ENCODE results near the gene DPP6.
"Not testable (repeated sequence)": the region's sequence is repeated elsewhere in the genome, so short reads cannot be mapped to it uniquely, and the experiment has no call there.

The DPP6 gene

GRCh38 chr7:154672659-154673415, 620.6 kb downstream of the DPP6 start:
- Histone ChIP-seq H3K36me3 (ENCODE audit: control insufficient read depth, insufficient read depth, low read length) (no peaks in the 10 kb centered on the region), H3K9ac (ENCODE audit: low read length) (no peak overlapping the region), H3K4me1 (ENCODE audit: control insufficient read depth, insufficient read depth, low read length) (no peaks in the 10 kb centered on the region), H3K9me3 (ENCODE audit: control insufficient read depth, insufficient read depth, low read depth, low read length) (no peaks in the 10 kb centered on the region), H3K4me3 (ENCODE audit: low read depth, low read length) (no peak overlapping the region), H3K27ac (ENCODE audit: low read depth, low read length) (no peak overlapping the region), H3K27me3 (ENCODE audit: control insufficient read depth, insufficient read depth, low read length) (no peaks in the 10 kb centered on the region)

GRCh38 chr7:154674191-154674590, 622.0 kb downstream of the DPP6 start:
- Histone ChIP-seq H3K27ac (ENCODE audit: low read depth, low read length) (no peak overlapping the region), H3K4me3 (ENCODE audit: low read depth, low read length) (no peak overlapping the region), H3K9ac (ENCODE audit: low read length) (no peak overlapping the region), H3K27me3 (ENCODE audit: control insufficient read depth, insufficient read depth, low read length) (no peaks in the 10 kb centered on the region), H3K4me1 (ENCODE audit: control insufficient read depth, insufficient read depth, low read length) (no peaks in the 10 kb centered on the region), H3K36me3 (ENCODE audit: control insufficient read depth, insufficient read depth, low read length) (no peaks in the 10 kb centered on the region), H3K9me3 (ENCODE audit: control insufficient read depth, insufficient read depth, low read depth, low read length) (no peaks in the 10 kb centered on the region)

- no peaks in the 10 kb centered on the region for H3K36me3 ChIP-seq (ENCODE audit: control insufficient read depth, insufficient read depth, low read length)
- H3K9me3 ChIP-seq (ENCODE audit: control insufficient read depth, insufficient read depth, low read depth, low read length): no peaks in the 10 kb centered on the region
- no peak overlapping the region for H3K4me3 ChIP-seq (ENCODE audit: low read depth, low read length)
- H3K27ac ChIP-seq (ENCODE audit: low read depth, low read length): no peak overlapping the region
- no peaks in the 10 kb centered on the region for H3K4me1 ChIP-seq (ENCODE audit: control insufficient read depth, insufficient read depth, low read length)
- H3K9ac ChIP-seq (ENCODE audit: low read length): no peak overlapping the region
- no peaks in the 10 kb centered on the region for H3K27me3 ChIP-seq (ENCODE audit: control insufficient read depth, insufficient read depth, low read length)
Measured at GRCh38 chr7:154675560-154675959, 623.4 kb downstream of the DPP6 start.

GRCh38 chr7:154676033-154676421, 623.8 kb downstream of the DPP6 start:
- not testable (repeated sequence) for H3K4me1 ChIP-seq (ENCODE audit: control insufficient read depth, insufficient read depth, low read length); H3K36me3 ChIP-seq (ENCODE audit: control insufficient read depth, insufficient read depth, low read length); H3K9me3 ChIP-seq (ENCODE audit: control insufficient read depth, insufficient read depth, low read depth, low read length); H3K27ac ChIP-seq (ENCODE audit: low read depth, low read length); H3K9ac ChIP-seq (ENCODE audit: low read length); H3K27me3 ChIP-seq (ENCODE audit: control insufficient read depth, insufficient read depth, low read length); H3K4me3 ChIP-seq (ENCODE audit: low read depth, low read length)

GRCh38 chr7:154676422-154677073, 624.4 kb downstream of the DPP6 start:
- H3K27ac ChIP-seq (ENCODE audit: low read depth, low read length): no peak overlapping the region
- no peak overlapping the region for H3K4me3 ChIP-seq (ENCODE audit: low read depth, low read length)
- H3K27me3 ChIP-seq (ENCODE audit: control insufficient read depth, insufficient read depth, low read length): no peaks in the 10 kb centered on the region
- H3K9me3 ChIP-seq (ENCODE audit: control insufficient read depth, insufficient read depth, low read depth, low read length): no peaks in the 10 kb centered on the region
- H3K36me3 ChIP-seq (ENCODE audit: control insufficient read depth, insufficient read depth, low read length): no peaks in the 10 kb centered on the region
- no peak overlapping the region for H3K9ac ChIP-seq (ENCODE audit: low read length)
- H3K4me1 ChIP-seq (ENCODE audit: control insufficient read depth, insufficient read depth, low read length): no peaks in the 10 kb centered on the region; the same call in 1 of the 2 replicates

- Histone ChIP-seq H3K4me1 (ENCODE audit: control insufficient read depth, insufficient read depth, low read length) (no peaks in the 10 kb centered on the region; the same call in 1 of the 2 replicates), H3K36me3 (ENCODE audit: control insufficient read depth, insufficient read depth, low read length) (no peaks in the 10 kb centered on the region), H3K9me3 (ENCODE audit: control insufficient read depth, insufficient read depth, low read depth, low read length) (no peaks in the 10 kb centered on the region), H3K4me3 (ENCODE audit: low read depth, low read length) (no peak overlapping the region), H3K9ac (ENCODE audit: low read length) (no peak overlapping the region), H3K27ac (ENCODE audit: low read depth, low read length) (no peak overlapping the region), H3K27me3 (ENCODE audit: control insufficient read depth, insufficient read depth, low read length) (no peaks in the 10 kb centered on the region)
Measured at GRCh38 chr7:154677454-154677853, 625.3 kb downstream of the DPP6 start.

- H3K27me3 ChIP-seq (ENCODE audit: control insufficient read depth, insufficient read depth, low read length); H3K4me3 ChIP-seq (ENCODE audit: low read depth, low read length); H3K36me3 ChIP-seq (ENCODE audit: control insufficient read depth, insufficient read depth, low read length); H3K9ac ChIP-seq (ENCODE audit: low read length); H3K4me1 ChIP-seq (ENCODE audit: control insufficient read depth, insufficient read depth, low read length); H3K9me3 ChIP-seq (ENCODE audit: control insufficient read depth, insufficient read depth, low read depth, low read length); H3K27ac ChIP-seq (ENCODE audit: low read depth, low read length): not testable (repeated sequence)
Measured at GRCh38 chr7:154678001-154678550, 625.9 kb downstream of the DPP6 start.

GRCh38 chr7:154679379-154680053, 627.3 kb downstream of the DPP6 start:
- Histone ChIP-seq H3K27me3 (ENCODE audit: control insufficient read depth, insufficient read depth, low read length) (no peaks in the 10 kb centered on the region), H3K9ac (ENCODE audit: low read length) (no peak overlapping the region), H3K4me3 (ENCODE audit: low read depth, low read length) (no peak overlapping the region), H3K36me3 (ENCODE audit: control insufficient read depth, insufficient read depth, low read length) (no peaks in the 10 kb centered on the region), H3K4me1 (ENCODE audit: control insufficient read depth, insufficient read depth, low read length) (no peaks in the 10 kb centered on the region; the same call in 1 of the 2 replicates), H3K9me3 (ENCODE audit: control insufficient read depth, insufficient read depth, low read depth, low read length) (no peaks in the 10 kb centered on the region), H3K27ac (ENCODE audit: low read depth, low read length) (no peak overlapping the region)

GRCh38 chr7:154680894-154681659, 628.9 kb downstream of the DPP6 start:
- no peaks in the 10 kb centered on the region for H3K36me3 ChIP-seq (ENCODE audit: control insufficient read depth, insufficient read depth, low read length)
- H3K9ac ChIP-seq (ENCODE audit: low read length): no peak overlapping the region
- no peak overlapping the region for H3K27ac ChIP-seq (ENCODE audit: low read depth, low read length)
- no peaks in the 10 kb centered on the region for H3K27me3 ChIP-seq (ENCODE audit: control insufficient read depth, insufficient read depth, low read length)
- H3K4me3 ChIP-seq (ENCODE audit: low read depth, low read length): no peak overlapping the region
- no peaks in the 10 kb centered on the region; the same call in 1 of the 2 replicates for H3K4me1 ChIP-seq (ENCODE audit: control insufficient read depth, insufficient read depth, low read length)
- H3K9me3 ChIP-seq (ENCODE audit: control insufficient read depth, insufficient read depth, low read depth, low read length): no peaks in the 10 kb centered on the region

- Histone ChIP-seq H3K27ac (ENCODE audit: low read depth, low read length) (no peak overlapping the region), H3K9ac (ENCODE audit: low read length) (no peak overlapping the region), H3K36me3 (ENCODE audit: control insufficient read depth, insufficient read depth, low read length) (no peaks in the 10 kb centered on the region), H3K4me1 (ENCODE audit: control insufficient read depth, insufficient read depth, low read length) (no peaks in the 10 kb centered on the region; the same call in 1 of the 2 replicates), H3K4me3 (ENCODE audit: low read depth, low read length) (no peak overlapping the region), H3K27me3 (ENCODE audit: control insufficient read depth, insufficient read depth, low read length) (no peaks in the 10 kb centered on the region), H3K9me3 (ENCODE audit: control insufficient read depth, insufficient read depth, low read depth, low read length) (no peaks in the 10 kb centered on the region)
Measured at GRCh38 chr7:154682003-154682402, 629.8 kb downstream of the DPP6 start.
